Prostate gland (tissue), 2 donors: ENCODE results near the gene SLC8A2.

Experiments
- POLR2A ChIP-seq: fragments of 450-650 bp; IDR thresholded peaks from one replicate; pipeline ENCODE4 v1.6.1; 2016; ENCODE audit warnings: antibody characterized with exemption, mild to moderate bottlenecking
- POLR2AphosphoS5 ChIP-seq: sonication (generic); formaldehyde crosslinking; IDR thresholded peaks from one replicate; pipeline ENCODE4 v1.6.1; 2017; ENCODE audit warnings: antibody characterized with exemption
- TF ChIP-seq, protein P1 (sequence below), 4 experiments: fragments of 200-600 bp in 2 of 4; fragments of 450-650 bp in 2 of 4; sonication (generic) in 2 of 4; IDR thresholded peaks; 1 replicate in 3 of 4; 2 replicates in 1 of 4; pipeline ENCODE4 v1.5.1; 2016 to 2019; ENCODE audit warnings: antibody characterized with exemption in 4 of 4, mild to moderate bottlenecking in 2 of 4, moderate library complexity in 2 of 4

DNA sequence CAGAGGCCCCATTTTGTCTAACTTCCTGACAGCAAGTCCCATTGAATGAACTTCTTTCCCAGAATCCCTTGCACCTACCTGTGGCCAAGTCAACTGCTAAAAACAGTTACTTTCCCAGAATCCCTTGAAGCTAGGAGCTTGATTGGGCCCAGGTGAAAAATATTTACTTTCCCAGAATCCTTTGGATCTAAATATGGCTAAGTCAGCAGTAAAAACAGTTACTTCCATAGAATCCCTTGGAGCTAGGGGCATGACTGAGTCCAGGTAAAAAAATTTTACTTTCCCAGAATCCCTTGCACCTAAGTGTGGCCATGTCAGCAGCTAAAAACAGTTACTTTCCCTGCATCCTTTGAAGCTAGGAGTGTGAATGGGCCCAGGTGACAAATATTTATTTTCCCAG, 39.2 kb downstream of the SLC8A2 start:
- TF ChIP-seq POLR2A (no peak), POLR2AphosphoS5 (no peak)
- TF ChIP-seq, protein P1, sequence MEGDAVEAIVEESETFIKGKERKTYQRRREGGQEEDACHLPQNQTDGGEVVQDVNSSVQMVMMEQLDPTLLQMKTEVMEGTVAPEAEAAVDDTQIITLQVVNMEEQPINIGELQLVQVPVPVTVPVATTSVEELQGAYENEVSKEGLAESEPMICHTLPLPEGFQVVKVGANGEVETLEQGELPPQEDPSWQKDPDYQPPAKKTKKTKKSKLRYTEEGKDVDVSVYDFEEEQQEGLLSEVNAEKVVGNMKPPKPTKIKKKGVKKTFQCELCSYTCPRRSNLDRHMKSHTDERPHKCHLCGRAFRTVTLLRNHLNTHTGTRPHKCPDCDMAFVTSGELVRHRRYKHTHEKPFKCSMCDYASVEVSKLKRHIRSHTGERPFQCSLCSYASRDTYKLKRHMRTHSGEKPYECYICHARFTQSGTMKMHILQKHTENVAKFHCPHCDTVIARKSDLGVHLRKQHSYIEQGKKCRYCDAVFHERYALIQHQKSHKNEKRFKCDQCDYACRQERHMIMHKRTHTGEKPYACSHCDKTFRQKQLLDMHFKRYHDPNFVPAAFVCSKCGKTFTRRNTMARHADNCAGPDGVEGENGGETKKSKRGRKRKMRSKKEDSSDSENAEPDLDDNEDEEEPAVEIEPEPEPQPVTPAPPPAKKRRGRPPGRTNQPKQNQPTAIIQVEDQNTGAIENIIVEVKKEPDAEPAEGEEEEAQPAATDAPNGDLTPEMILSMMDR (IDR thresholded peaks at IDR 0.05), result no peak
